ENCODE measurements around the gene RBM23.

The RBM23 gene

GRCh38 chr14:22892488-22892887 lies 26.5 kb downstream of the RBM23 start:
- TF ChIP-seq FOXP2 (optimal IDR thresholded peaks at IDR 0.05; ENCODE audit: borderline replicate concordance, extremely low read depth, extremely low read length, insufficient read depth): no peak
- TF ChIP-seq POLR2AphosphoS5 (IDR thresholded peaks at IDR 0.05; ENCODE audit: low read depth, low read length): no peak
- no peak for TF ChIP-seq SIN3A (IDR thresholded peaks at IDR 0.05; ENCODE audit: borderline replicate concordance, insufficient read depth, low read length)
- no peak for TF ChIP-seq REST (IDR thresholded peaks at IDR 0.05; ENCODE audit: insufficient read depth in 1 of 2, low read depth in 2 of 2, low read length in 2 of 2)
- TF ChIP-seq TAF1 (IDR thresholded peaks at IDR 0.05; ENCODE audit: borderline replicate concordance, insufficient read depth, low read length): no peak

GRCh38 chr14:22890416-22890815 lies 28.5 kb downstream of the RBM23 start:
- no peak for TF ChIP-seq TAF1 (IDR thresholded peaks at IDR 0.05; ENCODE audit: borderline replicate concordance, insufficient read depth, low read length)
- TF ChIP-seq FOXP2 (optimal IDR thresholded peaks at IDR 0.05; ENCODE audit: borderline replicate concordance, extremely low read depth, extremely low read length, insufficient read depth): no peak
- no peak for TF ChIP-seq POLR2AphosphoS5 (IDR thresholded peaks at IDR 0.05; ENCODE audit: low read depth, low read length)
- TF ChIP-seq REST (IDR thresholded peaks at IDR 0.05; ENCODE audit: insufficient read depth in 1 of 2, low read depth in 2 of 2, low read length in 2 of 2): no peak
- TF ChIP-seq SIN3A (IDR thresholded peaks at IDR 0.05; ENCODE audit: borderline replicate concordance, insufficient read depth, low read length): no peak

- no peak for TF ChIP-seq POLR2AphosphoS5 (IDR thresholded peaks at IDR 0.05; ENCODE audit: low read depth, low read length)
- no peak for TF ChIP-seq FOXP2 (optimal IDR thresholded peaks at IDR 0.05; ENCODE audit: borderline replicate concordance, extremely low read depth, extremely low read length, insufficient read depth)
Observed at GRCh38 chr14:22888662-22889061, 30.3 kb downstream of the RBM23 start.

- TF ChIP-seq POLR2AphosphoS5 (IDR thresholded peaks at IDR 0.05; ENCODE audit: low read depth, low read length): no peak
- no peak for TF ChIP-seq FOXP2 (optimal IDR thresholded peaks at IDR 0.05; ENCODE audit: borderline replicate concordance, extremely low read depth, extremely low read length, insufficient read depth)
- no peak for TF ChIP-seq TAF1 (IDR thresholded peaks at IDR 0.05; ENCODE audit: borderline replicate concordance, insufficient read depth, low read length)
- TF ChIP-seq REST (IDR thresholded peaks at IDR 0.05; ENCODE audit: insufficient read depth in 1 of 2, low read depth in 2 of 2, low read length in 2 of 2): no peak
- no peak for TF ChIP-seq SIN3A (IDR thresholded peaks at IDR 0.05; ENCODE audit: borderline replicate concordance, insufficient read depth, low read length)
Observed at GRCh38 chr14:22887990-22888378, 31.0 kb downstream of the RBM23 start.

- no peak for TF ChIP-seq TAF1 (IDR thresholded peaks at IDR 0.05; ENCODE audit: borderline replicate concordance, insufficient read depth, low read length)
- no peak for TF ChIP-seq SIN3A (IDR thresholded peaks at IDR 0.05; ENCODE audit: borderline replicate concordance, insufficient read depth, low read length)
- no peak for TF ChIP-seq REST (IDR thresholded peaks at IDR 0.05; ENCODE audit: insufficient read depth in 1 of 2, low read depth in 2 of 2, low read length in 2 of 2)
- TF ChIP-seq POLR2AphosphoS5 (IDR thresholded peaks at IDR 0.05; ENCODE audit: low read depth, low read length): no peak
- no peak for TF ChIP-seq FOXP2 (optimal IDR thresholded peaks at IDR 0.05; ENCODE audit: borderline replicate concordance, extremely low read depth, extremely low read length, insufficient read depth)
Observed at GRCh38 chr14:22887260-22887989, 31.5 kb downstream of the RBM23 start.

All from PFSK-1 (cell line).